ENCODE measurements around the gene DPP3. TPM values are rescaled to one million over a fixed set of nuclear protein-coding genes. Genes with fewer than 3 reads are reported as not detected.

DPP3 gene
- polyA plus RNA-seq, 2 of the 4 experiments (the other 2 are of a cell fraction): 52.2 to 70.5 TPM

GRCh38 chr11:66470015-66470414, 10.2 kb upstream of the DPP3 start:
- TF ChIP-seq SMC3 (IDR thresholded peaks at IDR 0.05) (no peak), NPAS2 (CRISPR knock-in tag; IDR thresholded peaks at IDR 0.05; ENCODE audit: borderline replicate concordance) (no peak), BHLHE40 (IDR thresholded peaks at IDR 0.05; ENCODE audit: low read depth, low read length) (no peak), ATOH8 (CRISPR knock-in tag; IDR thresholded peaks at IDR 0.05; ENCODE audit: low read depth) (no peak), FOXS1 (CRISPR knock-in tag; IDR thresholded peaks at IDR 0.05) (no peak), TFCP2L1 (CRISPR knock-in tag; IDR thresholded peaks at IDR 0.05) (no peak), PHF8 (IDR thresholded peaks at IDR 0.05; ENCODE audit: borderline replicate concordance, low read depth) (no peak), CEBPB (IDR thresholded peaks at IDR 0.05) (no peak), MAFK (IDR thresholded peaks at IDR 0.05; ENCODE audit: partially characterized antibody) (no peak), POLR2A (IDR thresholded peaks at IDR 0.05; ENCODE audit: low read length) (no peak), MYC (IDR thresholded peaks at IDR 0.05; ENCODE audit: borderline replicate concordance, low read length) (no peak), E2F6 (IDR thresholded peaks at IDR 0.05; ENCODE audit: borderline replicate concordance, low read depth) (no peak), HMGXB4 (CRISPR knock-in tag; IDR thresholded peaks at IDR 0.05; ENCODE audit: borderline replicate concordance) (no peak), NFE2L2 (conservative IDR thresholded peaks at IDR 0.05; ENCODE audit: low read length) (no peak), HES2 (IDR thresholded peaks at IDR 0.05) (no peak), EHMT2 (IDR thresholded peaks at IDR 0.05; ENCODE audit: low read depth) (no peak), CBX8 (IDR thresholded peaks at IDR 0.05) (no peak), SREBF2 (IDR thresholded peaks at IDR 0.05) (no peak), RNF2 (IDR thresholded peaks at IDR 0.05; ENCODE audit: borderline replicate concordance, low read depth) (no peak), FOSB (CRISPR knock-in tag; IDR thresholded peaks at IDR 0.05) (no peak)
- Histone ChIP-seq H3K9me3 (no peaks in the 10 kb centered on the region), H3K27ac (no peak overlapping the region), H3K4me2 (no peak overlapping the region), H3K4me1 (peaks cover 10% of the 10 kb centered on the region), H3K4me3 (no peak overlapping the region)
- 91% methylated on average over 3 of the region's 3 CpGs for WGBS (ENCODE audit: missing lambda C conversion rate)
- DNase-seq (ENCODE audit: low read depth in 1 of 2, low spot score in 1 of 2): no peak
- FAIRE-seq: no peak
- ChIA-PET POLR2A (interaction anchor here (1.5 to 2.6 kb wide), 2 partner anchors 10 kb away, joined by 11 to 16 read pairs; partner anchors contain the start of gene DPP3), CTCF (interaction anchor here (0.7 to 4.8 kb wide), 7 partner anchors 9 to 83 kb away, joined by 3 to 37 read pairs (median 4); partner anchors contain the start of gene DPP3)
- no peak for ATAC-seq

- Histone ChIP-seq H3K4me3 (no peak overlapping the region), H3K9me3 (no peaks in the 10 kb centered on the region), H3K4me2 (no peak overlapping the region), H3K4me1 (peaks cover 7% of the 10 kb centered on the region), H3K27ac (no peak overlapping the region)
- ChIA-PET POLR2A (interaction anchor here (2.6 kb wide), 1 partner anchor 9 kb away, joined by 16 read pairs; the partner anchor contains the start of gene DPP3), CTCF (interaction anchor here (0.9 to 4.8 kb wide), 8 partner anchors 8 to 82 kb away, joined by 3 to 37 read pairs (median 4); partner anchors contain the start of gene DPP3)
- 95% methylated on average over 15 of the region's 16 CpGs for WGBS (ENCODE audit: missing lambda C conversion rate)
- no peak for FAIRE-seq
- DNase-seq (ENCODE audit: low read depth in 1 of 2, low spot score in 1 of 2): no peak
- no peak for TF ChIP-seq MAX (IDR thresholded peaks at IDR 0.05)
- TF ChIP-seq RAD21 (conservative IDR thresholded peaks at IDR 0.05 in 1 of 2, IDR thresholded peaks at IDR 0.05 in 1 of 2): no peak
- TF ChIP-seq HMGXB4 (CRISPR knock-in tag; IDR thresholded peaks at IDR 0.05; ENCODE audit: borderline replicate concordance): no peak
- no peak for ATAC-seq
These were observed 9.1 kb upstream of the DPP3 start for GRCh38 chr11:66471142-66471541.

Data from A549 (cell line).